Retinal pigment epithelial cell (primary cell): ENCODE data around the gene C3orf85.
"Not testable (repeated sequence)": the region's sequence is repeated elsewhere in the genome, so short reads cannot be mapped to it uniquely, and the experiment has no call there.

Source experiments
- DNase-seq: peaks from one replicate; pipeline ENCODE4 v3.0.0-alpha.2; 2010; ENCODE audit warnings: low read depth
- H3K4me3 ChIP-seq: 2 replicates; pipeline ENCODE4 v1.5.1; 2011; ENCODE audit warnings: mild to moderate bottlenecking, low read length, control low read depth, moderate library complexity
- CTCF ChIP-seq: conservative IDR thresholded peaks from 2 replicates; pipeline ENCODE4 v1.5.1; 2011; ENCODE audit warnings: low read depth, low read length, control low read depth, inconsistent platforms

The C3orf85 gene

GRCh38 chr3:109125902-109126301 is 10.6 kb upstream of the C3orf85 start:
- no peak for DNase-seq
- H3K4me3 ChIP-seq = no peak overlapping the region
- TF ChIP-seq CTCF = no peak

GRCh38 chr3:109127553-109127952 is 9.0 kb upstream of the C3orf85 start:
- no peak for DNase-seq
- TF ChIP-seq CTCF = no peak
- no peak overlapping the region for H3K4me3 ChIP-seq

- TF ChIP-seq CTCF = no peak
- DNase-seq = no peak
- H3K4me3 ChIP-seq = no peak overlapping the region
Observed at GRCh38 chr3:109131276-109131675, 5.2 kb upstream of the C3orf85 start.

- TF ChIP-seq CTCF = no peak
- peak; percentile 69 for DNase-seq
- H3K4me3 ChIP-seq = no peak overlapping the region
Observed at GRCh38 chr3:109132801-109133473, 3.6 kb upstream of the C3orf85 start.

- not testable (repeated sequence) for H3K4me3 ChIP-seq, DNase-seq
Observed at GRCh38 chr3:109133474-109133816, 3.1 kb upstream of the C3orf85 start.

- no peak for DNase-seq
- no peak for TF ChIP-seq CTCF
- H3K4me3 ChIP-seq = no peak overlapping the region
Observed at GRCh38 chr3:109137761-109138160, 1.2 kb downstream of the C3orf85 start.

- no peak for TF ChIP-seq CTCF
- H3K4me3 ChIP-seq = no peak overlapping the region
- no peak for DNase-seq
Observed at GRCh38 chr3:109140318-109140717, 3.8 kb downstream of the C3orf85 start.

- no peak for TF ChIP-seq CTCF
- no peak overlapping the region for H3K4me3 ChIP-seq
Observed at GRCh38 chr3:109143646-109144045, 7.1 kb downstream of the C3orf85 start.

More at GRCh38 chr3:109143646-109144045, 7.1 kb downstream of the C3orf85 start:
- DNase-seq = no peak
